Activated CD8-positive, alpha-beta memory T cell treated with anti-CD3 and anti-CD28 coated beads for 36 hours (primary cell): ENCODE data around the gene HECW1. TPM values are rescaled to one million over a fixed set of nuclear protein-coding genes. Genes with fewer than 3 reads are reported as not detected.

Experiments
- CTCF ChIA-PET: fragments of 350-600 bp; sonication (Branson Sonifier 250); formaldehyde crosslinking; loops from one replicate; lab custom pipeline; 2021; ENCODE audit warnings: antibody characterized with exemption; lab: Charles Lee
- POLR2A ChIA-PET: fragments of 350-600 bp; sonication (Branson Sonifier 250); formaldehyde crosslinking; loops from one replicate; lab custom pipeline; 2021; ENCODE audit warnings: antibody characterized with exemption; lab: Charles Lee
- total RNA-seq, 2 experiments: library from RNA; stranded (reverse); gene quantifications; one replicate each; pipeline ENCODE4 v1.2.3, GENCODE V29; 2021

Gene HECW1
- total RNA-seq, 2 experiments from 2014 or later = not detected

GRCh38 chr7:43492896-43493295 lies 380.4 kb downstream of the HECW1 start:
- CTCF ChIA-PET = no interaction called here
- POLR2A ChIA-PET = no interaction called here

GRCh38 chr7:43495572-43495971 lies 383.1 kb downstream of the HECW1 start:
- ChIA-PET CTCF (no interaction called here), POLR2A (no interaction called here)

GRCh38 chr7:43496596-43496995 lies 384.1 kb downstream of the HECW1 start:
- POLR2A ChIA-PET = no interaction called here
- CTCF ChIA-PET = no interaction called here

GRCh38 chr7:43501870-43502269 lies 389.4 kb downstream of the HECW1 start:
- CTCF ChIA-PET = no interaction called here
- POLR2A ChIA-PET = no interaction called here

- POLR2A ChIA-PET = no interaction called here
- CTCF ChIA-PET = no interaction called here
These were observed 390.5 kb downstream of the HECW1 start for GRCh38 chr7:43502941-43503340.

- POLR2A ChIA-PET = no interaction called here
- CTCF ChIA-PET = no interaction called here
These were observed 393.0 kb downstream of the HECW1 start for GRCh38 chr7:43505412-43505811.

- CTCF ChIA-PET = no interaction called here
These were observed 394.0 kb downstream of the HECW1 start for GRCh38 chr7:43506460-43506859.

GRCh38 chr7:43508461-43508860 lies 396.0 kb downstream of the HECW1 start:
- CTCF ChIA-PET = no interaction called here
- POLR2A ChIA-PET = no interaction called here

More at GRCh38 chr7:43506460-43506859, 394.0 kb downstream of the HECW1 start:
- POLR2A ChIA-PET = no interaction called here

- CTCF ChIA-PET = no interaction called here
- POLR2A ChIA-PET = no interaction called here
These were observed 397.5 kb downstream of the HECW1 start for GRCh38 chr7:43509906-43510305.

- ChIA-PET POLR2A (no interaction called here), CTCF (no interaction called here)
These were observed 398.6 kb downstream of the HECW1 start for GRCh38 chr7:43511029-43511428.

- CTCF ChIA-PET = no interaction called here
- POLR2A ChIA-PET = no interaction called here
These were observed 399.5 kb downstream of the HECW1 start for GRCh38 chr7:43511769-43512515.

GRCh38 chr7:43513251-43513650 lies 400.8 kb downstream of the HECW1 start:
- ChIA-PET POLR2A (no interaction called here), CTCF (no interaction called here)

GRCh38 chr7:43516581-43517342 lies 404.3 kb downstream of the HECW1 start:
- POLR2A ChIA-PET = no interaction called here
- CTCF ChIA-PET = interaction anchor here (1.1 kb wide), 1 partner anchor 66 kb away, joined by 4 read pairs; the partner anchor contains the start of gene STK17A

GRCh38 chr7:43517464-43517863 lies 405.0 kb downstream of the HECW1 start:
- POLR2A ChIA-PET = no interaction called here
- CTCF ChIA-PET = interaction anchor here (1.1 kb wide), 1 partner anchor 65 kb away, joined by 4 read pairs; the partner anchor contains the start of gene STK17A

GRCh38 chr7:43520201-43520600 lies 407.8 kb downstream of the HECW1 start:
- POLR2A ChIA-PET = no interaction called here
- CTCF ChIA-PET = no interaction called here

GRCh38 chr7:43522406-43523156 lies 410.1 kb downstream of the HECW1 start:
- CTCF ChIA-PET = no interaction called here
- POLR2A ChIA-PET = no interaction called here

GRCh38 chr7:43528576-43529354 lies 416.3 kb downstream of the HECW1 start:
- ChIA-PET POLR2A (no interaction called here), CTCF (no interaction called here)

- ChIA-PET CTCF (no interaction called here), POLR2A (no interaction called here)
These were observed 418.3 kb downstream of the HECW1 start for GRCh38 chr7:43530553-43531410.
